Hair follicular keratinocyte (primary cell): ENCODE results near the gene PLEKHG3. TPM values are rescaled to one million over a fixed set of nuclear protein-coding genes. Genes with fewer than 3 reads are reported as not detected.

ENCODE experiments used
- total RNA-seq: library from RNA; depleted of rRNA; stranded (reverse); fragments of >200 nt; gene quantifications from 2 replicates; pipeline ENCODE4 v1.2.3, GENCODE V29; 2015

Gene PLEKHG3
- total RNA-seq = 51.3 and 86.4 TPM in 2 replicates

DNA sequence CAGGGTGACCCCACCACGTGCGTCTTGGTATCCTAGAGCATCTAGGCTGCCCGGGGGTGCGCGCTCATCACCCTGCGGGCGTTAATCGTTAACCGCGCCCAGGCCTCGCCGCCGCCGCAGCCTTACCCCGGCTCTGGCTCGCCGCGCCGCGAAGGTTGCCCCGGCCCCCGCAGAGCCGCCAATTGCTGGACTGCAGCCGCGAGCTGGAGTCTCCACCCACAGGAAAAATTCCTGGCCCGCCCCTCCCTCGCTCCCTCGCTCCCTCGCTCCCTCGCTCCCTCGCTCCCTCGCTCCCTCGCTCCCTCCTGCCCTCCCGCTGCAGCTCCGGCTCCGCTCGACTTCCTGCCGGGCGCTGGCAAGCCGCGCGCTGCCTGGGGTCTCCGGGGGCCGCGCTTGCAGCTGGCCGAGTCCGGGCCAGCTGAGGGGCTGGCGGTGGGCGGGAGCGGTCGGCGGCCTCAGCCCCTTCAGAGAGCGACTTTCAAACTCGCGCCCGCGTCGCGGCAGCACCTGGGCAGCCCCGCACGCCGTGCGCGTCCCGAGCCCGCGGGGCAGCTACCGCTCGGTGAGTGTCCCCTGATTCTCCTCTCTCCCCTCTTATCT, at the start of gene PLEKHG3:
TSS of gene PLEKHG3 (plus strand) at position 282 of the 600 bp plus-strand sequence. CDS start 23,208 bp downstream, outside the sequence.

Other genes starting within 250 kb of the PLEKHG3 start
- gene AKAP5, start 238.9 kb upstream of the PLEKHG3 start, total RNA-seq = under 0.01 TPM in 1 of 2 replicates, not detected in the other
- 3.4 and 3.8 TPM in 2 replicates for gene ZBTB25, start 200.6 kb upstream of the PLEKHG3 start, total RNA-seq
- gene ZBTB1, start 199.7 kb upstream of the PLEKHG3 start, total RNA-seq = 15.0 and 26.8 TPM in 2 replicates
- gene HSPA2, start 163.7 kb upstream of the PLEKHG3 start, total RNA-seq = 10.3 and 18.1 TPM in 2 replicates
- gene PPP1R36, start 154.5 kb upstream of the PLEKHG3 start, total RNA-seq = 1.8 and 2.6 TPM in 2 replicates
- not detected in 2 replicates for gene SPTB, start 175.5 kb downstream of the PLEKHG3 start, total RNA-seq
- 28.0 and 43.7 TPM in 2 replicates for gene CHURC1, start 210.0 kb downstream of the PLEKHG3 start, total RNA-seq
- 0.23 and 1.7 TPM in 2 replicates for gene GPX2, start 238.3 kb downstream of the PLEKHG3 start, total RNA-seq